ENCODE measurements around the gene GATA5.

GATA5 gene

DNA sequence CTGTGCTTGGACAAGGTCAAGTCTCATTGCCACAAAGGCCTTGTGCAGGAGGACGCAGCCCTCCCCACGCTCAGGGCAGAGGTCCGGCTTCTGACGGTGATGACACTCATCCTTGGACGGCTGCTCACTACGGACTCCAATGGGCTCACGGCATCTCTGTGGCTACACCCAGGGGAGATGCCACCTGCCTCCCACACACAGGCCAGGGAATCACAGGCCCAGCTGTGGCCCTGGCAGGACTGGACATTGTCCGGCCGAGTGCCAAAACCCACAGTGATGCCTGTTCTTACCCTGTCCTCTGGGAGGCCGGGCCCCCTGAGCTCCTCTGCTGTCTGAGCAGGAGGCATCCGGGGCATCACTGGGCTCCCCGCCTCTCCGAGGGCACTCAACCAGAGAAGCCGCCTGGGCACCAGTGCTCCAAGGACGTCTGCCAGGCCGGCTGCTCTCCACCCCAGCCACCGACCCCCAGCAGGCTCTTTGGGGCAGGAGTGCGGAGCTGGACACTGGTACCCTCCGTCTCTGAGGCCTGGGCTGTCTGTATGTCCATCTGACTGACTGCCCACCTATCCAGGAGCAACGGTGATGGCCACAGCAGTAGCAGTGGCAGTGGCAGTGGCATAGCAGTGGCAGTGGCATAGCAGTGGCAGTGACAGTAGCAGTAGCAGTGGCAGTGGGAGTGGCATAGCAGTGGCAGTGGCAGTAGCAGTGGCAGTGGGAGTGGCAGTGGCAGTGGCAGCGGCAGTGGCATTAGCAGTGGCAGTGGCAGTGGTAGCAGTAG, 50.3 kb downstream of the GATA5 start:
- H3K27me3 ChIP-seq (ENCODE audit: insufficient read depth, insufficient read length), result peaks cover 2% of the 10 kb centered on the region
- H3K9me3 ChIP-seq (ENCODE audit: insufficient read depth, low read length), result no peaks in the 10 kb centered on the region
- no peak overlapping the region for H3K4me3 ChIP-seq (ENCODE audit: insufficient read length, low read depth)
- H3K9ac ChIP-seq (ENCODE audit: insufficient read length, low read depth), result no peak overlapping the region
- TF ChIP-seq SUZ12 (IDR thresholded peaks at IDR 0.05; ENCODE audit: extremely low read depth, insufficient read depth, insufficient read length), result no peak
- no peak for TF ChIP-seq YY1 (IDR thresholded peaks at IDR 0.05; ENCODE audit: insufficient read depth, insufficient read length)
- TF ChIP-seq ZNF274 (IDR thresholded peaks at IDR 0.05; ENCODE audit: low read depth, low read length), result no peak
- DNase-seq (ENCODE audit: low read depth, low spot score), result no peak
- H3K4me1 ChIP-seq (ENCODE audit: insufficient read depth, insufficient read length), result peaks cover 50% of the 10 kb centered on the region
- no peaks in the 10 kb centered on the region for H3K36me3 ChIP-seq (ENCODE audit: insufficient read depth, insufficient read length, low read length)

DNA sequence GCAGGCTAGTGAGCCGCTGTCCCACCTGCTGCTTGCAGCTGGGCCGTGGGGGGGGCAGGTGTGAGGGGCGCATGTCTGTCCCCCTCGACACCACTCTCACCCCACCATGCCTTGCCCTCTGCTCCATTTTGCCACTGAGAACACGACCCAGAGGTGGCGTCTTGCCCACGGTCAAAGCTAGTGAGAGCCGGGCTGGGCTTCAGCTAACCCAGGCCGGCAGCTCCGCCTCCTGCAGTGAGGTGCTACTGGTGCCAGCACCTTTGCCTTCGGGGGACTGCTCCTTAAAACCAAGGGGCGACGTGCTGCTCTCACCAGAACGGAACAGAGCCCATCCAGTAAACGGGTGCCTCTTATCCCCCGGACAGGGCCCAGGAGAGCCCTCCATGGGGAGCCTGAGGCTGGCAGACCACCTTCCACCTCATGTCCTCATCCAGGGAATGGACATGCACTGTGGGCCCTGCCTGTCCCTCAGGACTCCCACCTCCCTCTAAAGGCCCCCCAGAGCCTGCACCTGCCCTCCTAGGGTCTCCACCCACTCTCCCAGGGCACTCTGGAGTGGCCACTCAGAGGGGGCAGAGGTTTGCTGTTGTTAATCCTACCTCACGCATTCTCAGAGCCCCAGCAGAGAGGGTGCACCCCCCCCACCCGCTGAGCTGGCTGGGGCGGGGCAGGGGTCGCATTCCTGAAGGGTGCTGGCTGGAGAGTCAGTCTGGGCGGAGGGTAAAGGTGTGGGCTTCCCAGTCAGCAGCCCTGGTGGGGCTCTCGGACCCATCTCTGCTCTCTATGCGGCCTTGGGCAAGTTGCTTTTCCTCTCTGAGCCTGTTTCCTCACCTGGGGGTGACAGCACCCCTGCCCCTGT, 51.3 kb downstream of the GATA5 start:
- no peak overlapping the region for H3K4me3 ChIP-seq (ENCODE audit: insufficient read length, low read depth)
- TF ChIP-seq ZNF274 (IDR thresholded peaks at IDR 0.05; ENCODE audit: low read depth, low read length), result no peak
- no peak for TF ChIP-seq SUZ12 (IDR thresholded peaks at IDR 0.05; ENCODE audit: extremely low read depth, insufficient read depth, insufficient read length)
- TF ChIP-seq YY1 (IDR thresholded peaks at IDR 0.05; ENCODE audit: insufficient read depth, insufficient read length), result no peak
- peaks cover 51% of the 10 kb centered on the region for H3K4me1 ChIP-seq (ENCODE audit: insufficient read depth, insufficient read length)
- no peak overlapping the region for H3K9ac ChIP-seq (ENCODE audit: insufficient read length, low read depth)
- peaks cover 2% of the 10 kb centered on the region for H3K27me3 ChIP-seq (ENCODE audit: insufficient read depth, insufficient read length)
- DNase-seq (ENCODE audit: low read depth, low spot score), result no peak
- H3K36me3 ChIP-seq (ENCODE audit: insufficient read depth, insufficient read length, low read length), result no peaks in the 10 kb centered on the region
- H3K9me3 ChIP-seq (ENCODE audit: insufficient read depth, low read length), result no peaks in the 10 kb centered on the region

DNA sequence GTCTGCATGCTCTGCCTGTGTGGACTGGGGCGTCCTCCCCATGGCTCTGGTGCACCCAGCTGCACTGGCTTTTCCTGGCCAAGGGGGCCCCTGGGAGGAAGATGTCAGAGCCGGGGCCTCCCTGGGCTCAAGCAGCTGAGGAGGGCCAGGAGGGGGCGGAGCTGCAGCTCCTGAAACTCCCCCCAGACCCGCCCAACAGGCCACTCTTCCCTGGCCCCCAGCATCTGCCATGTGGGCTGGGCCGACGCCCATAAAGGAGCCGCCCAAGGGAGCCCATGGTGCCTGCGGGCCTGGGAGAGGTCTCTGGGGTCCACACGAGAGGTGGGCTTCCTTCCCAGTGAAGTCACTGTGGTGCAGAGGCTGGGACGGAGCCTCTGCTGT, 52.5 kb downstream of the GATA5 start:
- Histone ChIP-seq H3K4me3 (ENCODE audit: insufficient read length, low read depth) (no peak overlapping the region), H3K9me3 (ENCODE audit: insufficient read depth, low read length) (no peaks in the 10 kb centered on the region), H3K4me1 (ENCODE audit: insufficient read depth, insufficient read length) (peaks cover 39% of the 10 kb centered on the region), H3K9ac (ENCODE audit: insufficient read length, low read depth) (peak overlapping the region; percentile 44), H3K36me3 (ENCODE audit: insufficient read depth, insufficient read length, low read length) (no peaks in the 10 kb centered on the region), H3K27me3 (ENCODE audit: insufficient read depth, insufficient read length) (peaks cover 2% of the 10 kb centered on the region)
- TF ChIP-seq SUZ12 (IDR thresholded peaks at IDR 0.05; ENCODE audit: extremely low read depth, insufficient read depth, insufficient read length) (no peak), ZNF274 (IDR thresholded peaks at IDR 0.05; ENCODE audit: low read depth, low read length) (no peak), YY1 (IDR thresholded peaks at IDR 0.05; ENCODE audit: insufficient read depth, insufficient read length) (no peak)
- DNase-seq (ENCODE audit: low read depth, low spot score), result no peak

DNA sequence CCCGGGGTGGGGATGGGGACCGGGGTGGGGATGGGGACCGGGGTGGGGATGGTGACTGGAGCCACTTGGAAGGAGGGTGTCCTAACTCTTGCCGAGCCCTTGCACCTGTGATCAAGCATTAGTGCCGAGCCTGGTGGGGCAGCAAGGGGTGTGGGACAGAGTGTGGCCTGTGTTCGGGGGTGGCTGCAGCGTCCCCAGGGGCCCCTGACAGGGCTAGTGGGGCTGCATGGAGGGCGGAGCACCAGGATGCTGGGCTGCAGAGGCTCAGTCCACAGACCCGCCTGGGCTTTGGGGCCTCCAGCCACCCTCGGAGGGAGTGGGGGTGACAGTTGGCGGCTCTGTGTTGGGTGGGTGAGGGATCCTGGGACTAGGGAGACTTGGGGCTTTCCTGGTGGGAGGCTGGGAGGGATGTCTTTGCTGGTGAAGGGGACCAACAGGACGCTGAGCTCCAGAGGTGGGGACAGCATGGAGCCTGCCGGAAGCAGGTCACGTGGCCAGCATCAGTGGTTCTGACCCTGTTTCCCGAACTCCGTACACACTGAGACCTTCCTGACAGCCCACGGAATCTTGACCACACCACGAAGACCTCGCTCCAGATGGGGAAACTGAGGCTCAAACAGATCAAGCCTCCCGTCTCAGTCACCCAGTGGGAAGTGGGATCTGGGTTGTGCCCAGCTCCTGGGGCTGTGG, 53.0 kb downstream of the GATA5 start:
- peaks cover 39% of the 10 kb centered on the region for H3K4me1 ChIP-seq (ENCODE audit: insufficient read depth, insufficient read length)
- H3K9me3 ChIP-seq (ENCODE audit: insufficient read depth, low read length), result no peaks in the 10 kb centered on the region
- TF ChIP-seq SUZ12 (IDR thresholded peaks at IDR 0.05; ENCODE audit: extremely low read depth, insufficient read depth, insufficient read length) (no peak), ZNF274 (IDR thresholded peaks at IDR 0.05; ENCODE audit: low read depth, low read length) (no peak), YY1 (IDR thresholded peaks at IDR 0.05; ENCODE audit: insufficient read depth, insufficient read length) (no peak)
- DNase-seq (ENCODE audit: low read depth, low spot score), result no peak
- no peak overlapping the region for H3K4me3 ChIP-seq (ENCODE audit: insufficient read length, low read depth)
- H3K27me3 ChIP-seq (ENCODE audit: insufficient read depth, insufficient read length), result peaks cover 2% of the 10 kb centered on the region
- no peaks in the 10 kb centered on the region for H3K36me3 ChIP-seq (ENCODE audit: insufficient read depth, insufficient read length, low read length)
- peak overlapping the region; percentile 44 for H3K9ac ChIP-seq (ENCODE audit: insufficient read length, low read depth)

DNA sequence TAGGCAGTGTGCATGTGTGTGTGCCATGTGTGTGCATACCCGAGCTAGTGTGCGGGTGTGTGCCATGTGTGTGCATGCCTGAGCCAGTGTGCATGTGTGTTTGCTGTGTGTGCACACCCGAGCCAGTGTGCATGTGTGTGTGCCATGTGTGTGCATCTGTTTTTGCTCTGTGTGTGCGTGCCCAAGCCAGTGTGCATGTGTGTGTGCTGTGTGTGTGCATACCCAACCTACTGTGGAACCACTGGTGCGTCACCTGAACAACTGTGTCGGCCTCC, 54.1 kb downstream of the GATA5 start:
- H3K36me3 ChIP-seq (ENCODE audit: insufficient read depth, insufficient read length, low read length), result no peaks in the 10 kb centered on the region
- peaks cover 2% of the 10 kb centered on the region for H3K27me3 ChIP-seq (ENCODE audit: insufficient read depth, insufficient read length)
- DNase-seq (ENCODE audit: low read depth, low spot score), result no peak
- no peak for TF ChIP-seq ZNF274 (IDR thresholded peaks at IDR 0.05; ENCODE audit: low read depth, low read length)
- TF ChIP-seq YY1 (IDR thresholded peaks at IDR 0.05; ENCODE audit: insufficient read depth, insufficient read length), result no peak
- no peak for TF ChIP-seq SUZ12 (IDR thresholded peaks at IDR 0.05; ENCODE audit: extremely low read depth, insufficient read depth, insufficient read length)
- peaks cover 32% of the 10 kb centered on the region for H3K4me1 ChIP-seq (ENCODE audit: insufficient read depth, insufficient read length)
- no peak overlapping the region for H3K9ac ChIP-seq (ENCODE audit: insufficient read length, low read depth)
- no peak overlapping the region for H3K4me3 ChIP-seq (ENCODE audit: insufficient read length, low read depth)
- no peaks in the 10 kb centered on the region for H3K9me3 ChIP-seq (ENCODE audit: insufficient read depth, low read length)

DNA sequence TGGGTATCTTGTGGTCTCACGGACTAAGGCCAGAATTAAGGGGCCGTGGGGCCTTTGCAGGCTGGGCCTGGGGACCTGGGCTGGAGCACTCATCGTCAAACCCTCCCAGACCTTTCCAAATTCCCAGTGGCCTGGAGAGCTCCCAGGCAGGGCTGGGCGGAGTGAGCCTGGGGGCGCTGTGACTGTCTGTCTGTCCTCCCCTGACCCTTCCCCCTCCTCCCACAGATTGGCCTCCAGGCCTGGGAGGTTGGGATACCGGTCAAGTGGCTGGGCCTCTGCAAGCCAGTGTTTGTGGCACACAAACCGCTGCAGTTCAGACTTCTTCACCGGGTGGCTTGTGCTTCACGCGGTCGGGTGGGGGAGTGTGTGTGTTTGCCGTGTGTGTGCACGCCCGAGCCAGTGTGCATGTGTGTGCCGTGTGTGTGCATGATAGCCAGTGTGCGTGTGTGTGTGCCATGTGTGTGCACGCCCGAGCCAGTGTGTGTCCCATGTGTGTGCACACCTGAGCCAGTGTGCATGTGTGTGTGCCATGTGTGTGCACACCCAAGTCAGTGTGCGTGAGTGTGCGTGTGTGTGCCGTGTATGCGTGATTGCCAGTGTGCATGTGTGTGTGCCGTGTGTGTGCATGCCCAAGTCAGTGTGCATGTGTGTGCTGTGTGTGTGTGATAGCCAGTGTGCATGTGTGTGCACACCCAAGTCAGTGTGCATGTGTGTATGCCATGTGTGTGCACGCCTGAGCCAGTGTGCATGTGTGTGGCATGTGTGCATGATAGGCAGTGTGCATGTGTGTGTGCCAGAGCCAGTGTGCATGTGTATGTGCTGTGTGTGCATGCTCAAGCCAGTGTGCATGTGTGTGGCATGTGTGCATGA, 54.7 kb downstream of the GATA5 start:
- Histone ChIP-seq H3K4me3 (ENCODE audit: insufficient read length, low read depth) (no peak overlapping the region), H3K27me3 (ENCODE audit: insufficient read depth, insufficient read length) (peaks cover 2% of the 10 kb centered on the region), H3K36me3 (ENCODE audit: insufficient read depth, insufficient read length, low read length) (no peaks in the 10 kb centered on the region), H3K9ac (ENCODE audit: insufficient read length, low read depth) (no peak overlapping the region), H3K4me1 (ENCODE audit: insufficient read depth, insufficient read length) (peaks cover 28% of the 10 kb centered on the region), H3K9me3 (ENCODE audit: insufficient read depth, low read length) (no peaks in the 10 kb centered on the region)
- TF ChIP-seq SUZ12 (IDR thresholded peaks at IDR 0.05; ENCODE audit: extremely low read depth, insufficient read depth, insufficient read length) (no peak), ZNF274 (IDR thresholded peaks at IDR 0.05; ENCODE audit: low read depth, low read length) (no peak), YY1 (IDR thresholded peaks at IDR 0.05; ENCODE audit: insufficient read depth, insufficient read length) (no peak)
- DNase-seq (ENCODE audit: low read depth, low spot score), result no peak

Data from NT2/D1 (cell line).